Fibroblast of skin of abdomen (primary cell): Measurements from ENCODE around the gene STPG3.

Experiments used
- DNase-seq: peaks from one replicate; pipeline ENCODE4 v3.0.0-alpha.2; 2013

Gene STPG3

GRCh38 chr9:137281345-137282116 is 30.4 kb downstream of the STPG3 start:
- DNase-seq: no peak

GRCh38 chr9:137286975-137287383 is 35.9 kb downstream of the STPG3 start:
- DNase-seq: no peak

- DNase-seq: no peak
These were observed 42.0 kb downstream of the STPG3 start for GRCh38 chr9:137293094-137293481.

- DNase-seq: no peak
These were observed 42.5 kb downstream of the STPG3 start for GRCh38 chr9:137293482-137294090.

GRCh38 chr9:137294091-137294680 is 43.1 kb downstream of the STPG3 start:
- no peak for DNase-seq

GRCh38 chr9:137294681-137295237 is 43.7 kb downstream of the STPG3 start:
- no peak for DNase-seq

- no peak for DNase-seq
These were observed 44.2 kb downstream of the STPG3 start for GRCh38 chr9:137295238-137295811.

GRCh38 chr9:137295849-137296669 is 45.0 kb downstream of the STPG3 start:
- DNase-seq: no peak

GRCh38 chr9:137296670-137297664 is 45.9 kb downstream of the STPG3 start:
- no peak for DNase-seq

- DNase-seq: no peak
These were observed 46.9 kb downstream of the STPG3 start for GRCh38 chr9:137297966-137298365.

- no peak for DNase-seq
These were observed 47.5 kb downstream of the STPG3 start for GRCh38 chr9:137298401-137299202.

GRCh38 chr9:137299203-137299565 is 48.1 kb downstream of the STPG3 start:
- DNase-seq: no peak

GRCh38 chr9:137299938-137300337 is 48.9 kb downstream of the STPG3 start:
- DNase-seq: no peak

- no peak for DNase-seq
These were observed 49.5 kb downstream of the STPG3 start for GRCh38 chr9:137300567-137301080.

GRCh38 chr9:137301081-137301947 is 50.2 kb downstream of the STPG3 start:
- DNase-seq: no peak

GRCh38 chr9:137302118-137302448 is 51.0 kb downstream of the STPG3 start, which contains the start of gene NRARP:
Gene NRARP, minus strand, starts transcription at chr9:137302271. Its CDS starts 343 bp downstream, at chr9:137301928.
- peak; percentile 75 for DNase-seq

GRCh38 chr9:137302449-137303150 is 51.5 kb downstream of the STPG3 start:
- no peak for DNase-seq
